Fibroblast of the aortic adventitia (primary cell): Measurements from ENCODE around the gene ANGPTL2. TPM values are rescaled to one million over a fixed set of nuclear protein-coding genes. Genes with fewer than 3 reads are reported as not detected.
A peak's percentile ranks its signal among the peaks of the same experiment; 100 is the strongest.

Experiments used
- DNase-seq: peaks from one replicate; pipeline ENCODE4 v3.0.0-alpha.2; 2010; ENCODE audit warnings: low read depth
- H3K4me3 ChIP-seq: 2 replicates; pipeline ENCODE4 v1.5.1; 2011; ENCODE audit warnings: low read depth, mild to moderate bottlenecking, control low read depth, low read length, moderate library complexity
- CTCF ChIP-seq: IDR thresholded peaks from 2 replicates; pipeline ENCODE4 v1.5.1; 2011; ENCODE audit warnings: mild to moderate bottlenecking, low read length, control low read depth, inconsistent platforms; ENCODE audit not compliant: insufficient read depth
- total RNA-seq: library from RNA; depleted of rRNA; stranded (reverse); fragments of >200 nt; gene quantifications from 2 replicates; pipeline ENCODE4 v1.2.3, GENCODE V29; 2012; ENCODE audit warnings: low replicate concordance

ANGPTL2 gene
- total RNA-seq, 1 donor, result 41.0 TPM

GRCh38 chr9:127136081-127136879, 13.8 kb upstream of the ANGPTL2 start:
- DNase-seq, result no peak
- no peak overlapping the region for H3K4me3 ChIP-seq
- TF ChIP-seq CTCF, result no peak

- TF ChIP-seq CTCF, result no peak
- no peak overlapping the region for H3K4me3 ChIP-seq
- DNase-seq, result no peak
Observed at GRCh38 chr9:127135056-127135745, 12.8 kb upstream of the ANGPTL2 start.

- no peak overlapping the region for H3K4me3 ChIP-seq
- DNase-seq, result peak; percentile 56
- TF ChIP-seq CTCF, result no peak
Observed at GRCh38 chr9:127133739-127134167, 11.3 kb upstream of the ANGPTL2 start.

- DNase-seq, result no peak
- H3K4me3 ChIP-seq, result no peak overlapping the region
- no peak for TF ChIP-seq CTCF
Observed at GRCh38 chr9:127132921-127133647, 10.6 kb upstream of the ANGPTL2 start.

- TF ChIP-seq CTCF, result no peak
- no peak for DNase-seq
- no peak overlapping the region for H3K4me3 ChIP-seq
Observed at GRCh38 chr9:127132375-127132774, 9.9 kb upstream of the ANGPTL2 start.

- H3K4me3 ChIP-seq, result no peak overlapping the region
- DNase-seq, result peak; percentile 59
- TF ChIP-seq CTCF, result no peak
Observed at GRCh38 chr9:127131871-127132270, 9.4 kb upstream of the ANGPTL2 start.
